Measurements from ENCODE around the gene TEX29. TPM values are rescaled to one million over a fixed set of nuclear protein-coding genes. Genes with fewer than 3 reads are reported as not detected.

Gene TEX29
- total and polyA plus RNA-seq, 10 of the 15 experiments (the other 5 are each of a cell fraction or from before 2014, with no cell fraction given), result 0.14 to 0.30 (median 0.22) TPM; not detected in 7

GRCh38 chr13:111286749-111287148 lies 33.7 kb upstream of the TEX29 start (continued):
- TF ChIP-seq BHLHE40 (IDR thresholded peaks at IDR 0.05; ENCODE audit: borderline replicate concordance in 1 of 2, low read depth in 2 of 2, low read length in 1 of 2) (no peak), SMARCA5 (IDR thresholded peaks at IDR 0.05) (no peak), RFX5 (IDR thresholded peaks at IDR 0.05; ENCODE audit: low read depth, low read length) (no peak)

GRCh38 chr13:111287201-111287600 lies 33.2 kb upstream of the TEX29 start:
- RAD21 ChIA-PET (ENCODE audit: unreplicated experiment), result no interaction called here
- H3K9ac ChIP-seq (ENCODE audit: control insufficient read depth, insufficient read depth, low read length), result no peak overlapping the region
- H3K4me3 ChIP-seq, result no peak overlapping the region
- ATAC-seq (no peak), FAIRE-seq (no peak), DNase-seq (ENCODE audit: low read depth, low spot score) (no peak)
- no peaks in the 10 kb centered on the region; the same call in 1 of the 2 replicates for H4K20me1 ChIP-seq (ENCODE audit: control insufficient read depth, insufficient read depth)
- 99% methylated on average over 8 of the region's 8 CpGs for WGBS (ENCODE audit: insufficient coverage, insufficient replicate concordance, low lambda C conversion rate, missing lambda C conversion rate)
- TF ChIP-seq ETV6 (conservative IDR thresholded peaks at IDR 0.05 in 1 of 2, IDR thresholded peaks at IDR 0.05 in 1 of 2; ENCODE audit: borderline replicate concordance in 1 of 2, low read depth in 1 of 2) (no peak), SP1 (IDR thresholded peaks at IDR 0.05; ENCODE audit: low read depth, low read length) (no peak), RCOR1 (conservative IDR thresholded peaks at IDR 0.05; ENCODE audit: low read depth, low read length) (no peak), STAT1 (conservative IDR thresholded peaks at IDR 0.05) (no peak), ZBED1 (IDR thresholded peaks at IDR 0.05; ENCODE audit: borderline replicate concordance) (no peak), ATF3 (IDR thresholded peaks at IDR 0.05; ENCODE audit: borderline replicate concordance, extremely low read depth, low read depth, low read length) (no peak), ZNF24 (IDR thresholded peaks at IDR 0.05) (no peak), USF2 (IDR thresholded peaks at IDR 0.05; ENCODE audit: borderline replicate concordance, low read depth, low read length) (no peak), STAT3 (IDR thresholded peaks at IDR 0.05; ENCODE audit: low read depth, low read length) (no peak), NFYB (IDR thresholded peaks at IDR 0.05; ENCODE audit: insufficient read depth, low read depth, low read length) (no peak)
- TF ChIP-seq, protein P1, sequence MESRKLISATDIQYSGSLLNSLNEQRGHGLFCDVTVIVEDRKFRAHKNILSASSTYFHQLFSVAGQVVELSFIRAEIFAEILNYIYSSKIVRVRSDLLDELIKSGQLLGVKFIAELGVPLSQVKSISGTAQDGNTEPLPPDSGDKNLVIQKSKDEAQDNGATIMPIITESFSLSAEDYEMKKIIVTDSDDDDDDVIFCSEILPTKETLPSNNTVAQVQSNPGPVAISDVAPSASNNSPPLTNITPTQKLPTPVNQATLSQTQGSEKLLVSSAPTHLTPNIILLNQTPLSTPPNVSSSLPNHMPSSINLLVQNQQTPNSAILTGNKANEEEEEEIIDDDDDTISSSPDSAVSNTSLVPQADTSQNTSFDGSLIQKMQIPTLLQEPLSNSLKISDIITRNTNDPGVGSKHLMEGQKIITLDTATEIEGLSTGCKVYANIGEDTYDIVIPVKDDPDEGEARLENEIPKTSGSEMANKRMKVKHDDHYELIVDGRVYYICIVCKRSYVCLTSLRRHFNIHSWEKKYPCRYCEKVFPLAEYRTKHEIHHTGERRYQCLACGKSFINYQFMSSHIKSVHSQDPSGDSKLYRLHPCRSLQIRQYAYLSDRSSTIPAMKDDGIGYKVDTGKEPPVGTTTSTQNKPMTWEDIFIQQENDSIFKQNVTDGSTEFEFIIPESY (IDR thresholded peaks at IDR 0.05), result no peak
- CTCF ChIA-PET, result no interaction called here
- in situ Hi-C loops (cut with MboI), result loop anchor here (5.0 kb wide), 1 partner anchor 50 kb away; no protein-coding TSS in a partner anchor
- H3K36me3 ChIP-seq (ENCODE audit: control insufficient read depth in 2 of 2, insufficient read depth in 2 of 2, low read length in 1 of 2), result peaks cover 27 to 41% of the 10 kb centered on the region in 2 experiments
- SMC1A ChIA-PET (ENCODE audit: uncharacterized antibody, unreplicated experiment), result no interaction called here
- H3K27me3 ChIP-seq (replicated peaks in 1 of 2; ENCODE audit: control insufficient read depth in 2 of 2, insufficient read depth in 2 of 2, low read length in 1 of 2), result no peaks in the 10 kb centered on the region
- H3K79me2 ChIP-seq (ENCODE audit: control insufficient read depth, insufficient read depth, low read length), result no peaks in the 10 kb centered on the region
- intact Hi-C loops (cut with micrococcal nuclease; ENCODE audit: unreplicated experiment), result no loop called here
- no peak overlapping the region for H2AFZ ChIP-seq (ENCODE audit: control insufficient read depth, low read depth, low read length)
- no peaks in the 10 kb centered on the region for H3K9me3 ChIP-seq (replicated peaks; ENCODE audit: control insufficient read depth, insufficient read depth, low read length)
- no peaks in the 10 kb centered on the region for H3K4me1 ChIP-seq (ENCODE audit: control insufficient read depth, insufficient read depth, low read length)
- POLR2A ChIA-PET, result no interaction called here
- H3K4me2 ChIP-seq (ENCODE audit: control insufficient read depth, insufficient read depth), result no peak overlapping the region
- BruUV-seq (replicated peaks), result no TSS peak
- H3K27ac ChIP-seq (ENCODE audit: control insufficient read depth, insufficient read depth), result no peak overlapping the region

Data from GM12878 (cell line).